ENCODE results near the gene SLC25A21.

- no peak for TF ChIP-seq CTCF (IDR thresholded peaks at IDR 0.05)
- TF ChIP-seq POLR2A (IDR thresholded peaks at IDR 0.05), result no peak
- no peak for TF ChIP-seq POLR2AphosphoS5 (IDR thresholded peaks at IDR 0.05)
- no peak for TF ChIP-seq EP300 (IDR thresholded peaks at IDR 0.05)
Measured at GRCh38 chr14:36848213-36848612, 324.2 kb downstream of the SLC25A21 start.

Measured in suprapubic skin (tissue), 4 donors.